OCI-LY1 (cell line): Measurements from ENCODE around the gene TANC1.

Experiments used
- H2AFZ ChIP-seq: fragments of 200-600 bp; sonication (generic), shearing (Covaris generic); 2 replicates; pipeline ENCODE4 v1.6.0; 2014; ENCODE audit warnings: antibody characterized with exemption, mild to moderate bottlenecking, low read length
- H3F3A ChIP-seq: fragments of 200-600 bp; sonication (generic), shearing (Covaris generic); 2 replicates; pipeline ENCODE4 v1.6.0; 2014; ENCODE audit warnings: mild to moderate bottlenecking, antibody characterized with exemption, low read length, moderate library complexity; ENCODE audit not compliant: insufficient read depth
- H3K27ac ChIP-seq: fragments of 200-600 bp; sonication (generic); 2 replicates; pipeline ENCODE4 v1.5.1; 2014; ENCODE audit warnings: low read length, mixed run types, mild to moderate bottlenecking, low read depth; ENCODE audit not compliant: poor library complexity, severe bottlenecking
- H3K27me3 ChIP-seq: fragments of 200-600 bp; sonication (generic); 2 replicates; pipeline ENCODE4 v1.6.0; 2014; ENCODE audit warnings: antibody characterized with exemption, mild to moderate bottlenecking, low read length, moderate library complexity; ENCODE audit not compliant: insufficient read depth
- H3K36me3 ChIP-seq: fragments of 200-600 bp; sonication (generic); 2 replicates; pipeline ENCODE4 v1.6.1; 2014; ENCODE audit warnings: mild to moderate bottlenecking, antibody characterized with exemption, low read length, moderate library complexity, mixed read lengths; ENCODE audit not compliant: insufficient read depth
- H3K4me1 ChIP-seq: fragments of 200-600 bp; sonication (generic); 2 replicates; pipeline ENCODE4 v1.5.1; 2014; ENCODE audit warnings: mild to moderate bottlenecking, low read length, moderate library complexity; ENCODE audit not compliant: insufficient read depth, severe bottlenecking
- H3K4me2 ChIP-seq: fragments of 200-600 bp; sonication (generic), shearing (Covaris generic); 2 replicates; pipeline ENCODE4 v1.6.1; 2014; ENCODE audit warnings: low read length
- H3K4me3 ChIP-seq: fragments of 200-600 bp; sonication (generic); 2 replicates; pipeline ENCODE4 v1.5.1; 2014; ENCODE audit warnings: low read length, low read depth, mild to moderate bottlenecking, mixed read lengths; ENCODE audit not compliant: poor library complexity, severe bottlenecking
- H3K79me2 ChIP-seq: fragments of 200-600 bp; shearing (Covaris generic); 2 replicates; pipeline ENCODE4 v1.6.1; 2016; ENCODE audit warnings: mixed run types, low read length, mixed read lengths; ENCODE audit not compliant: insufficient read depth
- H3K9ac ChIP-seq: fragments of 200-600 bp; sonication (generic), shearing (Covaris generic); 2 replicates; pipeline ENCODE4 v1.6.1; 2014; ENCODE audit warnings: mild to moderate bottlenecking, low read length, mixed read lengths
- H3K9me2 ChIP-seq: fragments of 200-600 bp; sonication (generic), shearing (Covaris generic); 2 replicates; pipeline ENCODE4 v1.6.1; 2014; ENCODE audit warnings: low read depth, mild to moderate bottlenecking, low read length, mixed read lengths
- H3K9me3 ChIP-seq: fragments of 200-600 bp; shearing (Covaris generic); 2 replicates; pipeline ENCODE4 v1.6.1; 2014; ENCODE audit warnings: low read length, mixed read lengths
- H4K20me1 ChIP-seq: fragments of 200-600 bp; sonication (generic), shearing (Covaris generic); 2 replicates; pipeline ENCODE4 v1.6.0; 2016; ENCODE audit warnings: mild to moderate bottlenecking, low read length; ENCODE audit not compliant: insufficient read depth
- CTCF ChIP-seq: fragments of 200-600 bp; sonication (generic), shearing (Covaris generic); IDR thresholded peaks from 2 replicates; pipeline ENCODE4 v1.5.1; 2017; ENCODE audit warnings: mild to moderate bottlenecking, antibody characterized with exemption, low read length, moderate library complexity, mixed read lengths
- EZH2 ChIP-seq: fragments of 200-600 bp; sonication (generic), shearing (Covaris generic); IDR thresholded peaks from 2 replicates; pipeline ENCODE4 v1.8.0; 2017; ENCODE audit warnings: borderline replicate concordance, mixed run types, mild to moderate bottlenecking, antibody characterized with exemption, low read length, moderate library complexity, mixed read lengths

The TANC1 gene

GRCh38 chr2:159118115-159118858 lies 149.8 kb downstream of the TANC1 start:
- Histone ChIP-seq H4K20me1 (no peaks in the 10 kb centered on the region), H3K4me2 (no peak overlapping the region), H3K9me2 (no peaks in the 10 kb centered on the region), H3F3A (no peaks in the 10 kb centered on the region), H3K27ac (no peak overlapping the region), H3K27me3 (no peaks in the 10 kb centered on the region), H3K9me3 (no peaks in the 10 kb centered on the region), H3K36me3 (no peaks in the 10 kb centered on the region), H3K4me1 (no peaks in the 10 kb centered on the region), H3K79me2 (no peaks in the 10 kb centered on the region), H2AFZ (no peak overlapping the region), H3K4me3 (no peak overlapping the region), H3K9ac (no peak overlapping the region)
- TF ChIP-seq CTCF = peak; percentile 95
- no peak for TF ChIP-seq EZH2

- H3K4me1 ChIP-seq = peaks cover 3% of the 10 kb centered on the region
- no peaks in the 10 kb centered on the region for H3F3A ChIP-seq
- no peak overlapping the region for H3K4me2 ChIP-seq
- H3K9me2 ChIP-seq = no peaks in the 10 kb centered on the region
- H3K27me3 ChIP-seq = no peaks in the 10 kb centered on the region
- H3K79me2 ChIP-seq = no peaks in the 10 kb centered on the region
- TF ChIP-seq CTCF (no peak), EZH2 (no peak)
- no peak overlapping the region for H3K27ac ChIP-seq
- no peaks in the 10 kb centered on the region for H3K9me3 ChIP-seq
- no peak overlapping the region for H3K9ac ChIP-seq
- no peaks in the 10 kb centered on the region for H4K20me1 ChIP-seq
- H3K36me3 ChIP-seq = no peaks in the 10 kb centered on the region
- no peak overlapping the region for H2AFZ ChIP-seq
- no peak overlapping the region for H3K4me3 ChIP-seq
These were observed 150.5 kb downstream of the TANC1 start for GRCh38 chr2:159118859-159119500.

DNA sequence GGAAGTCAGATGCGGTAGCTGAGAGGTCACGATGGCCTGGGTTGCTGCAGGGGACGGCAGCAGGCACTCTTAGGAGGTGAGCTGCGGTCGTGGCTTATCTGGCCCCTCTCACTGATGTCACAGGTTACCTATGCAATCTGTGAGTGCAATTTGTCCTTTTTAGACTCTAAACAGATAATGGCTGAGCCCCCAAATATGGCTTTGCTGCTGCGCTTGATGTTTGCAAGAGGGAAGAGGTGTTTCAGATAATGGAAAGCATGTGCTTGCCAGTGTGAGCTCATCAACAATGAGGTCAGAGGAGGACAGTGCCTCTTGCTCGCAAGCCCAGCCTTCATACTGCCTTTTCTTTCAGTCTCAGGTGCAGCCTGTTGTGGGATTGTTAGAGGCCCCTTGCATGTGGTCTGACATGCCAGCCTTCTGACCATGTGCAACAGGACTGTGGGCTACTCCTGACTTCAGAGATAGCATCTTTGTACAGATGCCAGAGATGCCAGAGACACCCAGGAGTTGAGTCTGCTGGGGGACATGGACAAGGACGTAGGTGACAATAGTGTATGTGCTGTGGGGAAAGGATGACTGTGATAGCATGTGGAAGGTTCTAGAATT lies 151.3 kb downstream of the TANC1 start:
- Histone ChIP-seq H3K9ac (no peak overlapping the region), H2AFZ (no peak overlapping the region), H3K9me2 (no peaks in the 10 kb centered on the region), H3F3A (no peaks in the 10 kb centered on the region), H3K4me3 (no peak overlapping the region), H3K4me1 (peaks cover 11% of the 10 kb centered on the region), H3K4me2 (no peak overlapping the region), H3K79me2 (no peaks in the 10 kb centered on the region), H3K36me3 (no peaks in the 10 kb centered on the region), H3K27me3 (no peaks in the 10 kb centered on the region), H3K27ac (no peak overlapping the region), H4K20me1 (no peaks in the 10 kb centered on the region), H3K9me3 (no peaks in the 10 kb centered on the region)
- TF ChIP-seq EZH2 = no peak
- TF ChIP-seq CTCF = no peak
